H1 (cell line): ENCODE results near the gene ANKS1B. TPM values are rescaled to one million over a fixed set of nuclear protein-coding genes. Genes with fewer than 3 reads are reported as not detected.

Experiments used
- CTCF ChIA-PET: fragments of 300-600 bp; sonication (Branson Sonifier 250); formaldehyde crosslinking; loops from one replicate; lab custom pipeline; 2021; ENCODE audit not compliant: partially characterized antibody; lab: Charles Lee
- POLR2A ChIA-PET: fragments of 300-600 bp; sonication (Branson Sonifier 250); formaldehyde crosslinking; loops from one replicate; lab custom pipeline; 2021; ENCODE audit warnings: inconsistent platforms; ENCODE audit not compliant: partially characterized antibody; lab: Charles Lee
- DNase-seq, 2 experiments: peaks; one replicate each; pipeline versions ENCODE4 v3.0.0 to v3.0.0-alpha.2; 2010 to 2022; ENCODE audit warnings: low spot score in 2 of 2, low read depth in 1 of 2, mixed read lengths in 1 of 2
- FAIRE-seq: peaks from 2 replicates; lab custom pipeline; 2011; peaks lifted over from hg19 to GRCh38; lab: Jason Lieb, UNC
- H2AFZ ChIP-seq: 2 replicates; pipeline ENCODE4 v1.8.1; 2012; ENCODE audit warnings: low read length, inconsistent platforms
- H2AK5ac ChIP-seq: 2 replicates; pipeline ENCODE4 v1.6.1; 2013; ENCODE audit warnings: low read depth, low read length
- H2BK120ac ChIP-seq: replicated peaks from 2 replicates; pipeline ENCODE3; 2013; ENCODE audit warnings: low read depth, low read length, inconsistent platforms
- H2BK12ac ChIP-seq: 2 replicates; pipeline ENCODE4 v1.6.1; 2013; ENCODE audit warnings: low read depth, low read length
- H2BK15ac ChIP-seq: 2 replicates; pipeline ENCODE4 v1.6.1; 2013; ENCODE audit warnings: low read length
- H2BK20ac ChIP-seq: 2 replicates; pipeline ENCODE4 v1.6.1; 2013; ENCODE audit warnings: low read length
- H2BK5ac ChIP-seq: 2 replicates; pipeline ENCODE4 v1.6.1; 2013; ENCODE audit warnings: low read depth, low read length
- H3K14ac ChIP-seq: 2 replicates; pipeline ENCODE4 v1.6.1; 2013; ENCODE audit warnings: inconsistent platforms; ENCODE audit not compliant: insufficient read length
- H3K18ac ChIP-seq: 2 replicates; pipeline ENCODE4 v1.6.1; 2013; ENCODE audit warnings: low read length; ENCODE audit errors: extremely low read depth
- H3K23ac ChIP-seq: 2 replicates; pipeline ENCODE4 v1.6.1; 2013; ENCODE audit warnings: inconsistent platforms; ENCODE audit not compliant: insufficient read length
- H3K23me2 ChIP-seq: 2 replicates; pipeline ENCODE4 v1.6.1; 2013; ENCODE audit warnings: low read depth, low read length
- H3K27ac ChIP-seq: 2 replicates; pipeline ENCODE4 v1.6.1; 2011; ENCODE audit warnings: low read depth, low read length, inconsistent platforms
- H3K27me3 ChIP-seq, 4 experiments: replicated peaks in 1 of 4; 1 replicate in 1 of 4; 2 replicates in 3 of 4; pipeline versions ENCODE4 v1.6.1 to v1.8.1; 2011 to 2013; ENCODE audit warnings: low read length in 3 of 4, mild to moderate bottlenecking in 3 of 4, inconsistent platforms in 2 of 4, mixed read lengths in 2 of 4, moderate library complexity in 1 of 4; ENCODE audit not compliant: control insufficient read depth in 3 of 4, insufficient read depth in 3 of 4; ENCODE audit errors: extremely low read depth in 1 of 4
- H3K36me3 ChIP-seq, 4 experiments: 2 replicates each; pipeline versions ENCODE4 v1.6.1 to v1.8.1; 2011 to 2013; ENCODE audit warnings: mild to moderate bottlenecking in 4 of 4, low read length in 3 of 4, moderate library complexity in 2 of 4, control low read depth in 1 of 4, inconsistent platforms in 1 of 4; ENCODE audit not compliant: insufficient read depth in 4 of 4, control insufficient read depth in 2 of 4
- H3K4ac ChIP-seq: replicated peaks from 2 replicates; pipeline ENCODE3; 2013; ENCODE audit warnings: low read length, low read depth, mixed read lengths, inconsistent platforms; ENCODE audit not compliant: insufficient read length
- H3K4me1 ChIP-seq, 4 experiments: replicated peaks in 1 of 4; 1 replicate in 1 of 4; 2 replicates in 3 of 4; pipeline versions ENCODE4 v1.6.1 to v1.8.1; 2011 to 2013; ENCODE audit warnings: low read length in 3 of 4, inconsistent platforms in 2 of 4, mixed read lengths in 1 of 4; ENCODE audit not compliant: insufficient read depth in 4 of 4, control insufficient read depth in 3 of 4
- H3K4me2 ChIP-seq, 2 experiments: 2 replicates each; pipeline versions ENCODE4 v1.6.1 to v1.8.1; 2011 to 2013; ENCODE audit warnings: low read depth in 2 of 2, low read length in 2 of 2, control low read depth in 1 of 2, inconsistent platforms in 1 of 2, mild to moderate bottlenecking in 1 of 2; ENCODE audit not compliant: insufficient read depth in 1 of 2
- H3K4me3 ChIP-seq, 4 experiments: fragments of 200-600, 300-600 bp in 1 of 4; sonication (generic), shearing (Covaris generic), sonication (Bioruptor Twin) in 1 of 4; 2 replicates each; pipeline versions ENCODE4 v1.5.1 to v1.8.1; 2011 to 2016; ENCODE audit warnings: low read length in 4 of 4, low read depth in 3 of 4, control low read depth in 2 of 4, inconsistent platforms in 2 of 4, mild to moderate bottlenecking in 2 of 4, mixed read lengths in 1 of 4, moderate library complexity in 1 of 4; ENCODE audit not compliant: insufficient read depth in 2 of 4; ENCODE audit errors: extremely low read depth in 1 of 4
- H3K56ac ChIP-seq: replicated peaks from 2 replicates; pipeline ENCODE3; 2013; ENCODE audit warnings: low read depth, mild to moderate bottlenecking, mixed read lengths, low read length, inconsistent platforms; ENCODE audit not compliant: insufficient read length
- H3K79me1 ChIP-seq: 2 replicates; pipeline ENCODE4 v1.6.1; 2013; ENCODE audit warnings: low read depth, low read length, control low read depth
- H3K79me2 ChIP-seq, 2 experiments: 2 replicates each; pipeline versions ENCODE4 v1.6.1 to v1.8.1; 2012 to 2013; ENCODE audit warnings: low read length in 2 of 2, mild to moderate bottlenecking in 2 of 2, inconsistent platforms in 1 of 2; ENCODE audit not compliant: insufficient read depth in 2 of 2, control insufficient read depth in 1 of 2
- H3K9ac ChIP-seq, 4 experiments: replicated peaks in 1 of 4; 1 replicate in 1 of 4; 2 replicates in 3 of 4; pipeline versions ENCODE4 v1.6.1 to v1.8.1; 2011 to 2013; ENCODE audit warnings: low read depth in 3 of 4, low read length in 3 of 4, control low read depth in 2 of 4, mild to moderate bottlenecking in 2 of 4, moderate library complexity in 2 of 4, inconsistent platforms in 1 of 4; ENCODE audit errors: extremely low read depth in 1 of 4
- H3K9me3 ChIP-seq, 2 experiments: 2 replicates each; pipeline versions ENCODE4 v1.6.1 to v1.8.1; 2012 to 2013; ENCODE audit warnings: mild to moderate bottlenecking in 2 of 2, moderate library complexity in 2 of 2, control low read depth in 1 of 2, inconsistent platforms in 1 of 2, low read depth in 1 of 2, low read length in 1 of 2, mixed read lengths in 1 of 2; ENCODE audit not compliant: insufficient read depth in 2 of 2
- H4K20me1 ChIP-seq, 2 experiments: replicated peaks in 1 of 2; 2 replicates each; pipeline versions ENCODE3 to v1.8.1; 2011 to 2013; ENCODE audit warnings: inconsistent platforms in 2 of 2, low read length in 2 of 2, mild to moderate bottlenecking in 1 of 2; ENCODE audit not compliant: insufficient read depth in 2 of 2, control insufficient read depth in 1 of 2
- H4K5ac ChIP-seq: 2 replicates; pipeline ENCODE4 v1.6.1; 2013; ENCODE audit warnings: low read length, low read depth, mixed read lengths, inconsistent platforms; ENCODE audit not compliant: insufficient read length
- H4K8ac ChIP-seq: 2 replicates; pipeline ENCODE4 v1.8.0; 2013; ENCODE audit warnings: mild to moderate bottlenecking, moderate library complexity, low read length, inconsistent platforms; ENCODE audit not compliant: insufficient read depth; ENCODE audit errors: extremely low read depth
- H4K91ac ChIP-seq: replicated peaks from 2 replicates; pipeline ENCODE3; 2013; ENCODE audit warnings: low read length, mixed read lengths, inconsistent platforms; ENCODE audit not compliant: insufficient read length
- CEBPB ChIP-seq: IDR thresholded peaks from 2 replicates; pipeline ENCODE4 v1.6.1; 2012; ENCODE audit warnings: low read depth, low read length
- TAF1 ChIP-seq: IDR thresholded peaks from 2 replicates; pipeline ENCODE4 v1.6.1; 2011; ENCODE audit warnings: mild to moderate bottlenecking, low read depth, low read length
- TAF7 ChIP-seq: optimal IDR thresholded peaks from 2 replicates; pipeline ENCODE3; 2011; ENCODE audit warnings: low read depth, mild to moderate bottlenecking, inconsistent platforms, low read length, moderate library complexity, borderline replicate concordance
- WGBS, 2 experiments: shearing (Covaris generic) in 1 of 2; methylation state at CpG; one replicate each; pipeline versions ENCODE4 v1.1.6 to v1.1.7; 2013 to 2015; ENCODE audit warnings: low lambda C conversion rate in 2 of 2, mixed read lengths in 2 of 2, inconsistent platforms in 1 of 2, low coverage in 1 of 2, missing lambda C conversion rate in 1 of 2; ENCODE audit not compliant: insufficient replicate concordance in 2 of 2, insufficient coverage in 1 of 2, insufficient read length in 1 of 2; ENCODE audit errors: extremely low coverage in 1 of 2, missing lambda C conversion rate in 1 of 2; 5-methylcytosine and 5-hydroxymethylcytosine counted together
- polyA plus RNA-seq, 7 experiments: library from polyadenylated mRNA; depleted of rRNA in 3 of 7; stranded (reverse) in 5 of 7; unstranded in 2 of 7; fragments of >200 nt in 5 of 7; fragments of 200-250 nt in 2 of 7; gene quantifications; 1 replicate in 5 of 7; 2 replicates in 1 of 7; 4 replicates in 1 of 7; pipeline versions ENCODE4 v1.2.1 to v1.2.3, GENCODE V29; 2011 to 2013; ENCODE audit warnings: missing spikeins in 2 of 7, mixed read lengths in 2 of 7
- total RNA-seq: library from RNA; stranded (reverse); fragmentation: NEBNext Ultra II Directional; extraction: Animal tissue kit (Norgen Biotek cat#: 25700); gene quantifications from 2 replicates; pipeline ENCODE4 v1.2.1, GENCODE V29; 2021
- TF ChIP-seq, protein P1 (sequence below): IDR thresholded peaks from 2 replicates; pipeline ENCODE4 v1.6.1; 2011; ENCODE audit warnings: low read depth, mild to moderate bottlenecking, low read length; ENCODE audit not compliant: insufficient read depth

Gene ANKS1B
- total and polyA plus RNA-seq, 2 of the 8 experiments (the other 6 are each of a cell fraction or from before 2014, with no cell fraction given): 2.7 to 6.1 TPM

DNA sequence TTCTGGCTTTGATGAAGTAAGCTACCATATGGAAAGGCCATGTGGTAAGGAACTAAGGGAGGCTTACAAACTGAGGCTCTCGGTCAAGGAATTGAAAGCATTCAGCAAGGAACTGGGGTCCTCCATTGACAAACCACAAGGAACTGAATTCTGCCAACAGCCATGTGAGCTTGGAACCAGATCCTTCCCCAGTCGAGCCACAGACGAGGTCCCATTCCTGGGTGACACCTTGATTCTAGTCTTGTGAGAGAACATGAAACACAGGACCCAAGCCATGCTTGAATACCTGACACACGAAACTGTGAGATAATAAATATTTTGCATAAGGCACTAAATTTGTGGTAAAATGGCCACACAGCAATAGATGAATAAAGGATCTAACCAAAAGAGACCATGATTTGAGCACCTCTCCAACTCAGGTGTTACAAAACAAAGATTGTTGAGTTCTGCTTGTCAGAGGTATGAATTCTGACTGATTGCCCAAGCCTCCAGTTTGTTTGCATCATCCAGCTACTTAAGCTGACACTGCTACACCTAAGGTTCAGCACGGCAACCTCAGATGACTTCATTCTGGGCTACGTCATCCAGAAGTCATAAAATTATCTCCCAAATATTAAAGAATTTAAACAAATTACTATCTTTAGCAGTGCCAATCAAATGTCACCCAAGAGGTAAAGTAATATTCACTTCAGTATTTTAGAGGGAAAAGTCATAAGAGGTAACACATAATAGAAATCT lies 277.8 kb downstream of the ANKS1B start:
- Histone ChIP-seq H3K23ac (no peak overlapping the region), H3K4me3 (no peak overlapping the region), H3K9ac (no peak overlapping the region), H4K8ac (no peak overlapping the region), H2AK5ac (no peak overlapping the region), H3K56ac (no peak overlapping the region), H2BK12ac (no peak overlapping the region; the same call in 1 of the 2 replicates), H2BK5ac (no peak overlapping the region), H3K27ac (no peak overlapping the region), H2BK15ac (no peak overlapping the region), H3K79me1 (no peaks in the 10 kb centered on the region), H3K79me2 (no peaks in the 10 kb centered on the region), H3K14ac (no peak overlapping the region), H4K20me1 (no peaks in the 10 kb centered on the region), H3K18ac (peak overlapping the region; percentile 57; the same call in 1 of the 2 replicates), H3K4me2 (no peak overlapping the region), H3K4ac (no peak overlapping the region), H2BK120ac (no peak overlapping the region), H2AFZ (no peak overlapping the region), H2BK20ac (no peak overlapping the region), H4K5ac (no peak overlapping the region), H3K36me3 (no peaks in the 10 kb centered on the region), H4K91ac (peak overlapping the region; percentile 54)
- 91% methylated on average over 6 of the region's 6 CpGs; no CpG with 5 or more reads in 1 of the 2 experiments for WGBS, 2 experiments
- ChIA-PET POLR2A (no interaction called here), CTCF (interaction anchor here (0.7 to 0.8 kb wide), 3 partner anchors 23 to 1282 kb away, joined by 3 to 4 read pairs (median 3); no protein-coding TSS in a partner anchor)
- FAIRE-seq (no peak), DNase-seq (no peak)
- TF ChIP-seq, protein P1, sequence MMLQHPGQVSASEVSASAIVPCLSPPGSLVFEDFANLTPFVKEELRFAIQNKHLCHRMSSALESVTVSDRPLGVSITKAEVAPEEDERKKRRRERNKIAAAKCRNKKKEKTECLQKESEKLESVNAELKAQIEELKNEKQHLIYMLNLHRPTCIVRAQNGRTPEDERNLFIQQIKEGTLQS: no peak
- TF ChIP-seq TAF1 (no peak), CEBPB (peak; percentile 78), TAF7 (no peak)
- TF ChIP-seq, all 59 proteins: peak for 1
- Histone ChIP-seq H3K27me3 (peaks cover 0 to 1% (median 0%) of the 10 kb centered on the region in 4 experiments; a peak in 1 of 7 replicates), H3K4me1 (no peaks in the 10 kb centered on the region), H3K9me3 (no peaks in the 10 kb centered on the region), H3K23me2 (no peaks in the 10 kb centered on the region)
